ENCODE results near the gene SLC9A9. TPM values are rescaled to one million over a fixed set of nuclear protein-coding genes. Genes with fewer than 3 reads are reported as not detected.

The SLC9A9 gene
- total and polyA plus RNA-seq, 4 donors = 3.3 to 15.0 (median 6.1) TPM

- TF ChIP-seq REST (IDR thresholded peaks at IDR 0.05) = no peak
- TF ChIP-seq NR2F2 (IDR thresholded peaks at IDR 0.05) = no peak
- TF ChIP-seq YY1 (IDR thresholded peaks at IDR 0.05) = no peak
- TF ChIP-seq EGR1 (IDR thresholded peaks at IDR 0.05; ENCODE audit: low read depth in 2 of 2) = no peak
- TF ChIP-seq RAD21 (IDR thresholded peaks at IDR 0.05) = no peak
- TF ChIP-seq GABPA (IDR thresholded peaks at IDR 0.05 in 1 of 2, conservative IDR thresholded peaks at IDR 0.05 in 1 of 2) = no peak
- no peak for TF ChIP-seq RXRA (IDR thresholded peaks at IDR 0.05)
- TF ChIP-seq FOXA1 (IDR thresholded peaks at IDR 0.05) = no peak
- no peak for TF ChIP-seq SP1 (IDR thresholded peaks at IDR 0.05)
These were observed 602.6 kb downstream of the SLC9A9 start (continued) for GRCh38 chr3:143245692-143246091.

GRCh38 chr3:143244516-143245063, 603.7 kb downstream of the SLC9A9 start:
- Histone ChIP-seq H3K4me1 (ENCODE audit: control insufficient read depth in 4 of 4, insufficient read depth in 4 of 4, low read length in 3 of 4) (no peaks in the 10 kb centered on the region), H3K9ac (ENCODE audit: low read depth in 1 of 2, low read length in 2 of 2) (no peak overlapping the region), H3K27ac (ENCODE audit: low read depth in 1 of 2, low read length in 2 of 2) (no peak overlapping the region), H3K27me3 (ENCODE audit: control insufficient read depth in 4 of 4, insufficient read depth in 4 of 4, low read length in 3 of 4) (no peaks in the 10 kb centered on the region), H3K4me3 (ENCODE audit: low read depth in 1 of 3, low read length in 3 of 3) (no peak overlapping the region), H3K36me3 (ENCODE audit: control insufficient read depth in 4 of 4, insufficient read depth in 3 of 4, low read depth in 1 of 4, low read length in 3 of 4) (no peaks in the 10 kb centered on the region), H3K9me3 (ENCODE audit: control insufficient read depth in 4 of 4, low read length in 3 of 4) (no peaks in the 10 kb centered on the region)
- no peak for DNase-seq (ENCODE audit: low spot score)
- TF ChIP-seq TAF1 (conservative IDR thresholded peaks at IDR 0.05) = no peak
- TF ChIP-seq YY1 (IDR thresholded peaks at IDR 0.05) = no peak
- TF ChIP-seq FOXA2 (IDR thresholded peaks at IDR 0.05) = no peak
- TF ChIP-seq HNF4G (IDR thresholded peaks at IDR 0.05) = no peak
- no peak for TF ChIP-seq MAX (IDR thresholded peaks at IDR 0.05)
- no peak for TF ChIP-seq ATF3 (IDR thresholded peaks at IDR 0.05)
- no peak for TF ChIP-seq EGR1 (IDR thresholded peaks at IDR 0.05; ENCODE audit: low read depth in 2 of 2)
- TF ChIP-seq ZBTB33 (IDR thresholded peaks at IDR 0.05) = no peak
- no peak for TF ChIP-seq GABPA (IDR thresholded peaks at IDR 0.05 in 1 of 2, conservative IDR thresholded peaks at IDR 0.05 in 1 of 2)
- TF ChIP-seq HNF4A (conservative IDR thresholded peaks at IDR 0.05) = no peak
- no peak for TF ChIP-seq NR2F2 (IDR thresholded peaks at IDR 0.05)
- no peak for TF ChIP-seq REST (IDR thresholded peaks at IDR 0.05)
- TF ChIP-seq RXRA (IDR thresholded peaks at IDR 0.05) = no peak
- no peak for TF ChIP-seq SP1 (IDR thresholded peaks at IDR 0.05)
- 83% methylated on average over 9 of the region's 9 CpGs for WGBS
